Activated naive CD4-positive, alpha-beta T cell treated with anti-CD3 and anti-CD28 coated beads, Interleukin-2, amount 10 ng/mL, durations not matched to agents 7 days and 5 days (primary cell): ENCODE measurements around the gene SYNJ2.

Experiments used
- CTCF ChIA-PET: fragments of 350-600 bp; sonication (Branson Sonifier 250); formaldehyde crosslinking; loops from one replicate; lab custom pipeline; 2021; ENCODE audit warnings: antibody characterized with exemption; lab: Charles Lee
- DNase-seq: peaks from one replicate; pipeline ENCODE4 v3.0.0-alpha.2; 2020
- H3K27ac Mint-ChIP-seq: one replicate; pipeline ENCODE4 v1.8.0; 2021; ENCODE audit warnings: mild to moderate bottlenecking, moderate library complexity, mixed read lengths
- H3K27me3 Mint-ChIP-seq: one replicate; pipeline ENCODE4 v1.8.0; 2021; ENCODE audit warnings: mild to moderate bottlenecking, mixed read lengths
- H3K36me3 Mint-ChIP-seq: one replicate; pipeline ENCODE4 v1.8.0; 2021; ENCODE audit warnings: mixed read lengths
- H3K4me1 Mint-ChIP-seq: one replicate; pipeline ENCODE4 v1.8.0; 2021; ENCODE audit warnings: mixed read lengths
- H3K4me3 Mint-ChIP-seq: one replicate; pipeline ENCODE4 v1.8.0; 2021; ENCODE audit warnings: mild to moderate bottlenecking, moderate library complexity, mixed read lengths
- H3K9me3 Mint-ChIP-seq: one replicate; pipeline ENCODE4 v1.8.0; 2021; ENCODE audit warnings: mixed read lengths

Gene SYNJ2

GRCh38 chr6:158050955-158051354 is 69.3 kb downstream of the SYNJ2 start:
- H3K36me3 Mint-ChIP-seq = peaks cover 31% of the 10 kb centered on the region
- H3K27ac Mint-ChIP-seq = no peak overlapping the region
- no peak for DNase-seq
- CTCF ChIA-PET = interaction anchor here (0.9 kb wide), 1 partner anchor 21 kb away, joined by 3 read pairs; no protein-coding TSS in a partner anchor
- no peaks in the 10 kb centered on the region for H3K27me3 Mint-ChIP-seq
- H3K4me1 Mint-ChIP-seq = peaks cover 18% of the 10 kb centered on the region
- no peak overlapping the region for H3K4me3 Mint-ChIP-seq
- no peaks in the 10 kb centered on the region for H3K9me3 Mint-ChIP-seq

DNA sequence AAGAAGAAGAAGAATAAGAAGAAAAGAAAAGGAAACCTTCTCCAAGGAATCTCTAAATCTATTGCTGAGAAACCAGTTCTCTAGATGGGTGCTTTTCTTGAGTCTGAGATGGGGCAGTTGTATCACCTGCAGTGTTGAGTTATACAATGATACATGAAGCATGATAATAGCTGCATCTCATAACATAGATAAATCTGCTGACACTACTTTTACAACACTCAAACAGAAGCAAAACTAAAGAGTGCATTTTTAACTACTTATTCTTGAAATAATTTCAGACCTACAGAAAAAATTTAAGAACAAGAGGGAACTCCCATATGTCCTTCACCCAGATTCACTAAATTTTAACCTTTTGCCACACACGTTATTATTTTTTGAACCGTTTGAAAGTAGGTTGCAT is 70.3 kb downstream of the SYNJ2 start:
- Mint-ChIP-seq H3K4me3 (no peak overlapping the region), H3K9me3 (no peaks in the 10 kb centered on the region), H3K36me3 (peaks cover 28% of the 10 kb centered on the region), H3K4me1 (peaks cover 16% of the 10 kb centered on the region), H3K27ac (no peak overlapping the region), H3K27me3 (no peaks in the 10 kb centered on the region)
- CTCF ChIA-PET = no interaction called here
- no peak for DNase-seq

DNA sequence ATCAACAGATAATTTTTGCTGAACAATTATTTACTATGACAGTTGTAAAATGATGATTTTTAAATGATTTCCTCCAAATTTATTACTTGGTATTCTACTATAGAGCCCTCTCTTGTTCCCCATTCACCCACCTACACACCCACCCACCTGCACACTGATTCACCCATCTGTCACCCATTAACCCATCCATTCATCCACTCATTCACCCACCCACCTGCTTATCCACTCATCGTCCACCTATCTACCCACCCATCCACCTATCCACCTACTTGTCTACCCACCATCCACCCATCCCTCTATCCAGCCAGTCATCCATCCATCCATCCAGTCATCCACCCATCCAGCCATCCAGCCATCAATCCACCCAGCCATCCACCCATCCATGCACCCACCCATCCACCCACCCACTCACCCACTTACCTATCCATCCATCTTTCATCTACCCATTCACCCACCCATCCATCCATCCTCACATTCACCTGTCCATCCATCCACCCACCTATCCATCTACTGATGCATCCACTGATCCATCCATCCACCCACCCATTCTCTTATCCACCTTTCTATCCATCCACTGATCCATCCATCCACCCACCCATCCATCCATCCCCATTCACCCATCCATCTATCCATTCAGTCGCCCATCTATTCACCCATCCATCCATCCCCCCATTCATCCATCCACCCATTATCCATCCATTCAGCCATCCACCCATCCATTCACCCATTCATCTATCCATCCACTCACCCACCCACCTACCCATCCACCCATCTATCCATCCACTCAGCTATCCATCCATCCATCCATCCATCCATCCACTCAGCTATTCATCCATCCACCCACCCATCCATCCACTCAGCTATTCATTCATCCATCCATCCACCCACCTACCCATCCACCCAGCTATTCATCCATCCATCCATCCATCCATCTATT is 72.0 kb downstream of the SYNJ2 start:
- H3K4me3 Mint-ChIP-seq = no peak overlapping the region
- H3K4me1 Mint-ChIP-seq = peaks cover 21% of the 10 kb centered on the region
- CTCF ChIA-PET = no interaction called here
- no peak for DNase-seq
- no peaks in the 10 kb centered on the region for H3K9me3 Mint-ChIP-seq
- no peak overlapping the region for H3K27ac Mint-ChIP-seq
- H3K36me3 Mint-ChIP-seq = peaks cover 25% of the 10 kb centered on the region
- H3K27me3 Mint-ChIP-seq = no peaks in the 10 kb centered on the region

- no peaks in the 10 kb centered on the region for H3K9me3 Mint-ChIP-seq
- no peak overlapping the region for H3K4me3 Mint-ChIP-seq
- no peaks in the 10 kb centered on the region for H3K27me3 Mint-ChIP-seq
- no peak for DNase-seq
- peaks cover 17% of the 10 kb centered on the region for H3K36me3 Mint-ChIP-seq
- H3K27ac Mint-ChIP-seq = no peak overlapping the region
- peaks cover 33% of the 10 kb centered on the region for H3K4me1 Mint-ChIP-seq
- CTCF ChIA-PET = interaction anchor here (1.5 kb wide), 1 partner anchor 16 kb away, joined by 6 read pairs; no protein-coding TSS in a partner anchor
Observed at GRCh38 chr6:158056355-158056754, 74.7 kb downstream of the SYNJ2 start.

- Mint-ChIP-seq H3K27ac (no peak overlapping the region), H3K4me1 (peaks cover 33% of the 10 kb centered on the region), H3K4me3 (no peak overlapping the region), H3K36me3 (peaks cover 19% of the 10 kb centered on the region), H3K9me3 (no peaks in the 10 kb centered on the region), H3K27me3 (no peaks in the 10 kb centered on the region)
- no peak for DNase-seq
- CTCF ChIA-PET = interaction anchor here (2.0 to 3.7 kb wide), 2 partner anchors 15 to 30 kb away, joined by 9 to 12 read pairs; no protein-coding TSS in a partner anchor
Observed at GRCh38 chr6:158056804-158057203, 75.1 kb downstream of the SYNJ2 start.

GRCh38 chr6:158057213-158057987 is 75.7 kb downstream of the SYNJ2 start:
- H3K9me3 Mint-ChIP-seq = no peaks in the 10 kb centered on the region
- no peaks in the 10 kb centered on the region for H3K27me3 Mint-ChIP-seq
- peaks cover 33% of the 10 kb centered on the region for H3K4me1 Mint-ChIP-seq
- CTCF ChIA-PET = interaction anchor here (0.8 to 3.7 kb wide), 5 partner anchors 12 to 31 kb away, joined by 3 to 12 read pairs (median 3); no protein-coding TSS in a partner anchor
- H3K36me3 Mint-ChIP-seq = peaks cover 19% of the 10 kb centered on the region
- no peak overlapping the region for H3K27ac Mint-ChIP-seq
- no peak for DNase-seq
- H3K4me3 Mint-ChIP-seq = no peak overlapping the region

DNA sequence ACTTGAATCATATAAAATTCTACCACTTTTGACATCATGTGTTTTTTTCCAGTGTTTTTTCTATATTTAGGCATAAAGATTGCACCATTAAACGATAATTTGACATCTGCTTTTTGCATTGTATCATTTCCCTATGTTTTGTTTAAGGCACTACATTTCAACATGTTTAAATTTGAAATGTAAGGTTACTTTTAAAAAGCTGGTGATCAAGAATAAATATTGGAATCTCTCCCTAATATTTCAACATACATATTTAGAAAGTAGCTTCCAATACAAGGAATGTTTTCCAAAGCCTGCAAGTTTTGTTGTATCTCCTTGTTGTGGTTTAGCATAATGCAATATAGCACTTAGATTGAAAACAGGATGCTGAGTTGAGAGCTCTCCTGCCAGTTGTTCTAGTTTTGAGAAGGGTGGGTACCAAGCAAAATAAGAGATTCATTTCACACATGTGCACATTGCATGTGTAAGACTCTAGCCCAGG is 76.5 kb downstream of the SYNJ2 start:
- H3K27ac Mint-ChIP-seq = peak overlapping the region; percentile 73
- no peaks in the 10 kb centered on the region for H3K9me3 Mint-ChIP-seq
- no peak overlapping the region for H3K4me3 Mint-ChIP-seq
- H3K36me3 Mint-ChIP-seq = peaks cover 24% of the 10 kb centered on the region
- H3K27me3 Mint-ChIP-seq = no peaks in the 10 kb centered on the region
- H3K4me1 Mint-ChIP-seq = peaks cover 33% of the 10 kb centered on the region
- no peak for DNase-seq
- CTCF ChIA-PET = interaction anchor here (0.8 to 3.7 kb wide), 5 partner anchors 11 to 32 kb away, joined by 3 to 12 read pairs (median 3); no protein-coding TSS in a partner anchor

GRCh38 chr6:158059108-158059507 is 77.4 kb downstream of the SYNJ2 start:
- Mint-ChIP-seq H3K27me3 (no peaks in the 10 kb centered on the region), H3K4me3 (no peak overlapping the region), H3K27ac (no peak overlapping the region), H3K36me3 (peaks cover 27% of the 10 kb centered on the region), H3K9me3 (no peaks in the 10 kb centered on the region), H3K4me1 (peaks cover 33% of the 10 kb centered on the region)
- CTCF ChIA-PET = interaction anchor here (3.7 kb wide), 1 partner anchor 33 kb away, joined by 12 read pairs; no protein-coding TSS in a partner anchor
- DNase-seq = no peak

DNA sequence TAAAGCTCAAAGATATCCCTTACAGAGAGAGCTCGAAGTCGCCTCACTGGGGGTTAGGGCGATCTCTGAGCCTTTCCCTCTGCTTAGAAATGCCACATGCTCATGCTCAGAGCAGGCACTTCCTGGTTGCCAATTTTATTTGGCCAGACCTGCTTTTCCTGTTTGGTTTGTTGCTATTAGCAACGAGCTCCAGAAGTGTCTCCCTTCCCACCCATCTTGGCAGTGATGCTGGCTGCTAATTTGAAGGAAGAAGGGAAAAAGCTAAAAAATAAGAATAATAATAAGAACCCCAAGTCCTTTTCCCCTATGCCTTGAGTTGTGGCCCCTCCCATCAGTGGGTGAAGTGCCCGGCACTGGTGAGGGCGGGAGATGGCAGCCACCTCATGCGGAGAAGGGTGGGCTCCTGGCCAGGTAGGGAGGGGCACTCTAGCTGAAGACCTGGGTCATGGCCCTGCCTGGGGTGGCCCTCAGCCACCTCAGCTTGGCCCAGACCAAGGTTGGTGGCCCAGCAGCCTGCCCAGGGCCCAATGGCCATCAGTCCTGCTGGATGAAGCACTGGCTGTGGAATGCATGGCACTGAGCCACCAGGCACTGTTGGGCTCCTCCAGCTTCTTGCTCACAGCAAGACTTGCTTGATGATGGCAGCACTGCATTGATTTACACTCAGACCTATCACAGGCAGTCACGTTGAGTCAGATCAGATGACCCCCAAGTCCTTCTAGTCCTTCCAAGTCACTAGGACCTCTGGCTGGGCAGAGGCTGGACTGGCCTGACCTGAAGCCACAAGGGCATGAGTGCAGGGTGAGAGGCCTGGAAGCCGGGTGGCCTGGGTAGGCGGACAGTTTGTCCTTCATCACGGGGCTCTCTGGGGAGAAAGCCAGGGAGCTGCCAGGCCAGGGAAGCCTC is 79.0 kb downstream of the SYNJ2 start:
- Mint-ChIP-seq H3K4me3 (no peak overlapping the region), H3K36me3 (peaks cover 29% of the 10 kb centered on the region)

GRCh38 chr6:158061361-158061708 is 79.7 kb downstream of the SYNJ2 start:
- peaks cover 31% of the 10 kb centered on the region for H3K36me3 Mint-ChIP-seq

More for the DNA sequence above, 79.0 kb downstream of the SYNJ2 start:
- Mint-ChIP-seq H3K27ac (no peak overlapping the region), H3K9me3 (no peaks in the 10 kb centered on the region), H3K4me1 (peaks cover 33% of the 10 kb centered on the region), H3K27me3 (no peaks in the 10 kb centered on the region)
- no peak for DNase-seq
- CTCF ChIA-PET = interaction anchor here (0.7 to 3.7 kb wide), 4 partner anchors 9 to 52 kb away, joined by 3 to 16 read pairs (median 8); no protein-coding TSS in a partner anchor

DNA sequence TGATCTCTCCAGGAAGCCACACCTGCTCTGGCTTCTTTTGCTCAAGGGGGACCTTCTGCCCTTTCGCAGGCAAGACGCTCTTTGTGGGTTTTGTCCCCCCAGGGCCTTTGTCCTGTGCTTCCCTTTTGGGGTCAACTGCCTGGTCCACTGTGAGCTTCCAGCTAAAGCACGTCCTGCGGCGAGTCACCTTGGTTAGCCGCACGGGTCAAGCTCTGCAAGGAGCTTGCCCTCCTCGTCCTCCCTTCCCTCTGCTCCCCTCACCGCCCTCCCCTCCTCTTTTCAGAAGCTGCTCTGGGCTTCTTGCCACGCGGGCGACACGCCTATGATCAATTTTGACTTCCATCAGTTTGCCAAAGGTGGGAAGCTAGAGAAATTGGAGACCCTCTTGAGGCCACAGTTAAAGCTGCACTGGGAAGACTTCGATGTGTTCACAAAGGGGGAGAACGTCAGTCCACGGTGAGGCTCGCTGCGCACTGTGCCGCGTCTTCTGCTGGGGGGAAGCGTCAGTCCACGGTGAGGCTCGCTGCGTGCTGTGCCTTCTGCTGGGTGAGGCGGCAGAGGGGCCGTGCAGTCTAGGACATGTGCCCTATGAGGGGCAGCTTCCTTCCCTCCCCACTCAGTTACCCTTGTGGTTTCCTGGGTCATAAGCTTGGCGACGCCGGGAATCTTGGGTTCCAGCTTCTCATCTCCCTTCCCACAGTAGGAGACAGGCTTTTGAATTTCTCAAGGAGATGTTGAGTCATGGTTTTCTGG is 80.2 kb downstream of the SYNJ2 start:
- no peak overlapping the region for H3K4me3 Mint-ChIP-seq
- peak overlapping the region; percentile 60 for H3K27ac Mint-ChIP-seq
- no peaks in the 10 kb centered on the region for H3K9me3 Mint-ChIP-seq
- DNase-seq = no peak
- H3K36me3 Mint-ChIP-seq = peaks cover 32% of the 10 kb centered on the region
- CTCF ChIA-PET = interaction anchor here (0.7 to 2.8 kb wide), 2 partner anchors 10 to 54 kb away, joined by 3 to 16 read pairs; no protein-coding TSS in a partner anchor
- no peaks in the 10 kb centered on the region for H3K27me3 Mint-ChIP-seq
- H3K4me1 Mint-ChIP-seq = peaks cover 25% of the 10 kb centered on the region

More at GRCh38 chr6:158061361-158061708, 79.7 kb downstream of the SYNJ2 start:
- Mint-ChIP-seq H3K9me3 (no peaks in the 10 kb centered on the region), H3K27me3 (no peaks in the 10 kb centered on the region), H3K4me1 (peaks cover 31% of the 10 kb centered on the region), H3K4me3 (no peak overlapping the region), H3K27ac (no peak overlapping the region)
- no peak for DNase-seq
- CTCF ChIA-PET = interaction anchor here (0.7 to 2.8 kb wide), 3 partner anchors 8 to 53 kb away, joined by 3 to 16 read pairs (median 3); no protein-coding TSS in a partner anchor

- Mint-ChIP-seq H3K36me3 (peaks cover 38% of the 10 kb centered on the region), H3K27ac (no peak overlapping the region), H3K4me1 (peaks cover 17% of the 10 kb centered on the region), H3K27me3 (no peaks in the 10 kb centered on the region), H3K4me3 (no peak overlapping the region), H3K9me3 (no peaks in the 10 kb centered on the region)
- no peak for DNase-seq
- CTCF ChIA-PET = interaction anchor here (2.8 kb wide), 1 partner anchor 8 kb away, joined by 16 read pairs; no protein-coding TSS in a partner anchor
Observed at GRCh38 chr6:158063736-158064135, 82.1 kb downstream of the SYNJ2 start.
